B cell (primary cell): Measurements from ENCODE around the gene ELMO1. TPM values are rescaled to one million over a fixed set of nuclear protein-coding genes. Genes with fewer than 3 reads are reported as not detected.

ENCODE experiments used
- ATAC-seq: fragments of 200-7000 bp; cut with Tn5 transposase; one replicate; pipeline ENCODE4 v1.10.0; 2021; ENCODE audit warnings: low read depth, mild to moderate bottlenecking, moderate number of reproducible peaks, moderate library complexity
- CTCF ChIA-PET: fragments of 350-600 bp; sonication (Branson Sonifier 250); formaldehyde crosslinking; loops from one replicate; lab custom pipeline; 2021; ENCODE audit warnings: antibody characterized with exemption, inconsistent platforms; lab: Charles Lee
- POLR2A ChIA-PET: fragments of 350-600 bp; sonication (Branson Sonifier 250); formaldehyde crosslinking; loops from one replicate; lab custom pipeline; 2021; ENCODE audit warnings: antibody characterized with exemption; lab: Charles Lee
- DNase-seq: peaks from one replicate; pipeline ENCODE4 v3.0.0; 2013
- H2AFZ ChIP-seq: 2 replicates; pipeline ENCODE4 v1.6.1; 2012; ENCODE audit warnings: mild to moderate bottlenecking, low read depth, low read length; ENCODE audit not compliant: insufficient read depth, poor library complexity, severe bottlenecking
- H3K27ac ChIP-seq, 2 donors: 1 replicate in 1 of 2; 2 replicates in 1 of 2; pipeline ENCODE4 v1.5.1; 2012 to 2013; ENCODE audit warnings: low read length in 2 of 2, mild to moderate bottlenecking in 2 of 2, moderate library complexity in 1 of 2
- H3K27me3 ChIP-seq, 4 experiments: fragments of 200-600 bp in 1 of 4; sonication (generic) in 1 of 4; replicated peaks in 1 of 4; 1 replicate in 2 of 4; 2 replicates in 2 of 4; pipeline versions ENCODE4 v1.6.1 to v1.7.0; 2013 to 2016; ENCODE audit warnings: low read length in 3 of 4, mild to moderate bottlenecking in 2 of 4, mixed read lengths in 1 of 4, moderate library complexity in 1 of 4; ENCODE audit not compliant: insufficient read depth in 4 of 4, control insufficient read depth in 3 of 4; ENCODE audit errors: control extremely low read depth in 1 of 4
- H3K36me3 ChIP-seq, 2 experiments: replicated peaks in 1 of 2; 1 replicate in 1 of 2; 2 replicates in 1 of 2; pipeline versions ENCODE4 v1.6.1 to v1.7.1; 2013; ENCODE audit warnings: low read length in 1 of 2; ENCODE audit not compliant: insufficient read depth in 2 of 2, control insufficient read depth in 1 of 2; ENCODE audit errors: control extremely low read depth in 1 of 2, extremely low read depth in 1 of 2
- H3K4me1 ChIP-seq, 2 donors: fragments of 200-600 bp in 1 of 2; sonication (generic) in 1 of 2; 1 replicate in 1 of 2; 2 replicates in 1 of 2; pipeline versions ENCODE4 v1.5.1 to v1.6.1; 2013 to 2017; ENCODE audit warnings: low read length in 2 of 2; ENCODE audit not compliant: control insufficient read depth in 2 of 2, insufficient read depth in 2 of 2
- H3K4me2 ChIP-seq: replicated peaks from 2 replicates; pipeline ENCODE3; 2012; ENCODE audit warnings: mild to moderate bottlenecking, low read depth, low read length; ENCODE audit not compliant: poor library complexity, severe bottlenecking
- H3K4me3 ChIP-seq, 5 experiments: fragments of 200-600 bp in 1 of 5; sonication (generic) in 1 of 5; 1 replicate in 3 of 5; 2 replicates in 2 of 5; pipeline versions ENCODE4 v1.5.1 to v1.7.0; 2011 to 2016; ENCODE audit warnings: low read length in 4 of 5, mild to moderate bottlenecking in 4 of 5, low read depth in 2 of 5, control low read depth in 1 of 5, moderate library complexity in 1 of 5; ENCODE audit not compliant: insufficient read depth in 1 of 5; ENCODE audit errors: control extremely low read depth in 1 of 5, extremely low read depth in 1 of 5
- H3K79me2 ChIP-seq: fragments of 200-600 bp; sonication (generic); one replicate; pipeline ENCODE4 v1.6.0; 2016; ENCODE audit warnings: low read length; ENCODE audit not compliant: control insufficient read depth, insufficient read depth
- H3K9ac ChIP-seq: fragments of 200-600 bp; sonication (generic); 2 replicates; pipeline ENCODE4 v1.6.1; 2017; ENCODE audit warnings: mild to moderate bottlenecking, low read length, moderate library complexity
- H3K9me3 ChIP-seq, 3 donors: one replicate each; pipeline versions ENCODE4 v1.6.1 to v1.7.1; 2013; ENCODE audit warnings: low read length in 2 of 3; ENCODE audit not compliant: control insufficient read depth in 2 of 3, insufficient read depth in 1 of 3; ENCODE audit errors: control extremely low read depth in 1 of 3
- H4K20me1 ChIP-seq: 2 replicates; pipeline ENCODE4 v1.6.0; 2012; ENCODE audit warnings: mild to moderate bottlenecking, low read length; ENCODE audit not compliant: insufficient read depth, control insufficient read depth, poor library complexity, severe bottlenecking
- H3K27ac Mint-ChIP-seq: one replicate; pipeline ENCODE4 v1.8.0; 2021; ENCODE audit warnings: mixed read lengths
- H3K27me3 Mint-ChIP-seq: one replicate; pipeline ENCODE4 v1.8.0; 2021; ENCODE audit warnings: mixed read lengths
- H3K4me1 Mint-ChIP-seq: one replicate; pipeline ENCODE4 v1.8.0; 2021; ENCODE audit warnings: mixed read lengths
- H3K4me3 Mint-ChIP-seq: one replicate; pipeline ENCODE4 v1.8.0; 2021; ENCODE audit warnings: mixed read lengths
- H3K9me3 Mint-ChIP-seq: one replicate; pipeline ENCODE4 v1.8.0; 2022; ENCODE audit warnings: mixed read lengths; ENCODE audit not compliant: insufficient read depth
- EZH2 ChIP-seq: IDR thresholded peaks from 2 replicates; pipeline ENCODE4 v1.6.1; 2012; ENCODE audit warnings: borderline replicate concordance, low read depth, mild to moderate bottlenecking, moderate library complexity, low read length; ENCODE audit not compliant: insufficient read depth, poor library complexity, severe bottlenecking
- WGBS: methylation state at CpG from one replicate; pipeline ENCODE4 v1.1.5; 2013; ENCODE audit warnings: missing lambda C conversion rate; ENCODE audit not compliant: insufficient coverage; 5-methylcytosine and 5-hydroxymethylcytosine counted together
- intact Hi-C: fragments of 100-400 bp; cut with micrococcal nuclease; formaldehyde crosslinking; loops from one replicate; pipeline ENCODE4 v1.10.0; 2022
- polyA plus RNA-seq: library from polyadenylated mRNA; depleted of rRNA; stranded (reverse); fragments of >200 nt; gene quantifications from 2 replicates; pipeline ENCODE4 v1.2.3, GENCODE V29; 2012
- total RNA-seq, 2 donors: library from RNA; stranded (reverse); fragments of 120-200 nt in 1 of 2; gene quantifications; 1 replicate in 1 of 2; 2 replicates in 1 of 2; pipeline versions ENCODE4 v1.2.3 to v1.2.4, GENCODE V29; 2013 to 2022
- TF ChIP-seq, protein P1 (sequence below): fragments of 200-600 bp; IDR thresholded peaks from one replicate; pipeline ENCODE4 v1.8.0; 2022; ENCODE audit warnings: antibody characterized with exemption, mild to moderate bottlenecking

ELMO1 gene
- total and polyA plus RNA-seq, 2 donors (not counting 1 experiment from before 2014, with no cell fraction given), result 44.7 to 177 TPM

GRCh38 chr7:36919738-36920137, 528.9 kb downstream of the ELMO1 start:
- H3K9ac ChIP-seq, result no peak overlapping the region
- 98% methylated on average over 4 of the region's 4 CpGs for WGBS
- no peaks in the 10 kb centered on the region for H4K20me1 ChIP-seq
- Mint-ChIP-seq H3K27ac (no peak overlapping the region), H3K9me3 (peaks cover 8% of the 10 kb centered on the region), H3K4me1 (no peaks in the 10 kb centered on the region), H3K27me3 (no peaks in the 10 kb centered on the region), H3K4me3 (no peak overlapping the region)
- DNase-seq (no peak), ATAC-seq (no peak)
- no peak overlapping the region for H2AFZ ChIP-seq
- intact Hi-C loops, result no loop called here
- peaks cover 2 to 4% of the 10 kb centered on the region in 2 experiments for H3K36me3 ChIP-seq
- H3K27ac ChIP-seq, result no peak overlapping the region
- no peaks in the 10 kb centered on the region for H3K4me1 ChIP-seq
- no peak for TF ChIP-seq EZH2
- no peaks in the 10 kb centered on the region for H3K27me3 ChIP-seq
- H3K79me2 ChIP-seq, result no peaks in the 10 kb centered on the region
- POLR2A ChIA-PET, result no interaction called here
- no peak overlapping the region for H3K4me2 ChIP-seq
- peaks cover 0 to 9% (median 5%) of the 10 kb centered on the region in 3 donors for H3K9me3 ChIP-seq
- no peak overlapping the region for H3K4me3 ChIP-seq
- CTCF ChIA-PET, result no interaction called here

- H3K9ac ChIP-seq, result no peak overlapping the region
- no peak overlapping the region for H3K4me2 ChIP-seq
- H2AFZ ChIP-seq, result no peak overlapping the region
- no peak for ATAC-seq
- H4K20me1 ChIP-seq, result no peaks in the 10 kb centered on the region
- ChIA-PET CTCF (no interaction called here), POLR2A (no interaction called here)
- no peaks in the 10 kb centered on the region for H3K4me1 ChIP-seq
- H3K4me3 Mint-ChIP-seq, result no peak overlapping the region
- no peak for DNase-seq
- H3K36me3 ChIP-seq, result peaks cover 2 to 4% of the 10 kb centered on the region in 2 experiments
- no CpG with 5 or more reads among the region's 2 CpGs for WGBS
- H3K9me3 Mint-ChIP-seq, result peaks cover 6% of the 10 kb centered on the region
- H3K27ac Mint-ChIP-seq, result no peak overlapping the region
- no peaks in the 10 kb centered on the region for H3K79me2 ChIP-seq
- TF ChIP-seq EZH2, result no peak
- TF ChIP-seq, protein P1, sequence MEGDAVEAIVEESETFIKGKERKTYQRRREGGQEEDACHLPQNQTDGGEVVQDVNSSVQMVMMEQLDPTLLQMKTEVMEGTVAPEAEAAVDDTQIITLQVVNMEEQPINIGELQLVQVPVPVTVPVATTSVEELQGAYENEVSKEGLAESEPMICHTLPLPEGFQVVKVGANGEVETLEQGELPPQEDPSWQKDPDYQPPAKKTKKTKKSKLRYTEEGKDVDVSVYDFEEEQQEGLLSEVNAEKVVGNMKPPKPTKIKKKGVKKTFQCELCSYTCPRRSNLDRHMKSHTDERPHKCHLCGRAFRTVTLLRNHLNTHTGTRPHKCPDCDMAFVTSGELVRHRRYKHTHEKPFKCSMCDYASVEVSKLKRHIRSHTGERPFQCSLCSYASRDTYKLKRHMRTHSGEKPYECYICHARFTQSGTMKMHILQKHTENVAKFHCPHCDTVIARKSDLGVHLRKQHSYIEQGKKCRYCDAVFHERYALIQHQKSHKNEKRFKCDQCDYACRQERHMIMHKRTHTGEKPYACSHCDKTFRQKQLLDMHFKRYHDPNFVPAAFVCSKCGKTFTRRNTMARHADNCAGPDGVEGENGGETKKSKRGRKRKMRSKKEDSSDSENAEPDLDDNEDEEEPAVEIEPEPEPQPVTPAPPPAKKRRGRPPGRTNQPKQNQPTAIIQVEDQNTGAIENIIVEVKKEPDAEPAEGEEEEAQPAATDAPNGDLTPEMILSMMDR, result no peak
- H3K4me1 Mint-ChIP-seq, result no peaks in the 10 kb centered on the region
- no peaks in the 10 kb centered on the region for H3K27me3 Mint-ChIP-seq
- H3K27me3 ChIP-seq, result no peaks in the 10 kb centered on the region
- H3K4me3 ChIP-seq, result no peak overlapping the region
- H3K27ac ChIP-seq, result no peak overlapping the region
- intact Hi-C loops, result no loop called here
- H3K9me3 ChIP-seq, result peaks cover 0 to 9% (median 5%) of the 10 kb centered on the region in 3 donors
These were observed 530.1 kb downstream of the ELMO1 start for GRCh38 chr7:36918591-36918990.
